Measurements from ENCODE around the gene CST3.
"Not testable (repeated sequence)": the region's sequence is repeated elsewhere in the genome, so short reads cannot be mapped to it uniquely, and the experiment has no call there.

Gene CST3

DNA sequence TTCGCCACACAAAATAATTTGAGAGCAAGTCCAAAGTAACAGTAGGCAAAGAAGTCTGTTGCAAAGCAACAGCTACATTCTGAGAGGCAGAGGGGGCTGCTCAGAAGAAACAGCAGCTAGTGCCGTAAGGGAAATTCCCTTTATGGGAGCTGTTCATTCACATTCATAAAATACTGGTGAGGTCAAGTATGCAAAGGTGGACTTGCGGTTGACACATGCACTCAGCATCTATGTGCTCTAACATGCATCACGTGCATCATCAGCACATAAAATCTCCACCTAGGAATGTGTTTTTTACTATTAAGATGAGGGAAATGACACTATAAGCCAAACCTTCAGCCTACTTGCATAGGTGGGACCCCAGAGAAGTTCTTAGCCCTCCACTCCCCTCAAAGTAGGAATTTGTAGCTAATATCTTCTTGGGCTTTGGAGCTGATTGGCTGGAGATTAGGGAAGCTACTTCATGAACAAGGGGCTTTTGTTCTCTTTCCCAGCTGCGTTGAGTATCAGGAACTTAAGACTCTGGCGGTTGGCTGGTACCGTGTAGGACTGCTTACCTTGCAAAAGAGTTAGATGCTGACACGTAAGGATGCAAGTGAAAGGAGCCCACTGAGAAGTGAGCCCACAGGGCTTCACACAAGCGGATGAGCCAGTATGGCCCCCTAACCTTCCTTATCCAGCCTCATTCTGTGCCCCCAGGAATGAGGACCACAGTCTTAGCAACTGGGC lies 12.4 kb downstream of the CST3 start:
- DNase-seq = no peak

DNA sequence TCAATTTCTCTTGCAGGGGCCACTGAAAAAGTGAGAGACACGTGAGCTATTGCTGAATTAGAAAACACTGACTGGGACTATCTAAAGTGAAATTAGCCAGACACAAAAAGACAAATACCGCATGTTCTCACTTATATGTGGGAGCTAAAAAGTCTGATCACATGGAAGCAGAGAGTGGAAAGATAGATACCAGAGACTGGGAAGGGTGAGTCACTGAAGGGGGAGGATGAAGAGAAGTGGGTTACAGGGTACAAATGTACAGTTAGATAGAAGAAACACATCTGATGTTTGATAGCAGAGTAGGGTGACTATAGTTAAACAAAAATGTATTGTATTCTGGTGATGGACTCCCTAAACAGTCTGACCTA lies 13.4 kb downstream of the CST3 start:
- no peak for DNase-seq

DNA sequence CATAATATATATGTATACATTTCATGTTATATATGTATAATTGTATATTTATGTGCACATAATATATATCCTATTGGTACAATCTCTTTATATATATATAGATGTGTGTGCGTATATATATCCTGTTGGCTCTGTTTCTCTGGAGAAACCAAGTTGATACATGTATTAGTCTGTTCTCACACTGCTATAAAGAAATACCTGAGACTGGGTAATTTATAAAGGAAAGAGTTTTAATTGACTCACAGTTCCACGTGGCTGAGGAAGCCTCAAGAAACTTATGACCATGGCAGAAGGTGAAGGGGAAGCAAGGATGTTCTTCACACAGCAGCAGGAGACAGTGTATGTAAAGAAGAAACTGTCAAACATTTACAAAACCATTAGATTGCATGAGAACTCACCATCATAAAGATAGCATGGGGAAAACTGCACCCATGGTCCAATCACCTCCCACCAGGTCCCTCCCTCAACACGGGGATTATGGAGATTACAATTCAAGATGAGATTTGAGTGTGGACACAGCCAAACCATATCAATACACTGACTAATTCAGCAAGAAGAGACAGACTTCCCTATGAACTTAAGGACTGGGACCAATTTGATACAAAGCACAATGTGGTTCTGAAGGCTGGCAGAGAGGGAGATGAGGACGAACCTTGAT lies 14.0 kb downstream of the CST3 start:
- DNase-seq = no peak

DNA sequence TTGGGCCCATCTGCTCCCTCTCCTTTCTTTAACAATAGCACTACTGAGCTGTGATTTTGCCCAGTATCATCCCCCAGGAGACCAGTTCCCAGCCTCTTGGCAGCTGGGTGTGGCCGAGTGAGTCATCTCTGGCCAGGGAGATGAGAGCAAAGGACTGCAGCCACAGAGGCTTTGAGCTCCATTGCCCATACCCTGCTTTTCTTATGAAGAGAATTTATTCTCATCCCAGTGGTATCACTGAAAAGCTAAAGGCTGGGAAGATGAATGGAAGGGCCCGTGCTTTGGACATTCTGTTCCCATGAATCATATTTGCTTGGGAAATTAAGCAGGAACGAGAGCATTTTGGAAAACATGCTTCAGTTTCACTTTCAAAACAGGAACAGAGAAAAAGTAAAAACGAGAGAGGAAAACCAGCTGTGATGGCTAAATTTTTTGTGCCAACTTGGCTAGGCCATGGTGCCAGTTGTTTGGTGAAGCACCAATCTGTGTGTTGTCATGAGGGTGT lies 14.9 kb downstream of the CST3 start:
- peak; percentile 38 for DNase-seq

DNA sequence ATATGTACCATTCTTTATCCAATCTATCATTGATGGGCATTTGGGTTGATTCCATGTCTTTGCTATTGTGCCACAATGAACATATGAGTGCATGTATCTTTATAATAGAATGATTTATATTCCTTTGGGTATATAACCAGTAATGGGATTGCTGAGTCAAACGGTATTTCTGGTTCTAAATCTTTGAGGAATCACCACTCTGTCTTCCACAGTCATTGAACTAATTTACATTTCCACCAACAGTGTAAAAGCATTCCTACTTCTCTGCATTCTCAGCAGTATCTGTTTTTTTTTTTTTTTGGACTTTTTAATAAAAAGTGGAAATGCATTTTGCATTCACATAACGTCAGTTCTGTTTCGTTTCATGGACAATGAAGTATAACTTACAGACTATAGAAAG lies 15.4 kb downstream of the CST3 start:
- not testable (repeated sequence) for DNase-seq

DNA sequence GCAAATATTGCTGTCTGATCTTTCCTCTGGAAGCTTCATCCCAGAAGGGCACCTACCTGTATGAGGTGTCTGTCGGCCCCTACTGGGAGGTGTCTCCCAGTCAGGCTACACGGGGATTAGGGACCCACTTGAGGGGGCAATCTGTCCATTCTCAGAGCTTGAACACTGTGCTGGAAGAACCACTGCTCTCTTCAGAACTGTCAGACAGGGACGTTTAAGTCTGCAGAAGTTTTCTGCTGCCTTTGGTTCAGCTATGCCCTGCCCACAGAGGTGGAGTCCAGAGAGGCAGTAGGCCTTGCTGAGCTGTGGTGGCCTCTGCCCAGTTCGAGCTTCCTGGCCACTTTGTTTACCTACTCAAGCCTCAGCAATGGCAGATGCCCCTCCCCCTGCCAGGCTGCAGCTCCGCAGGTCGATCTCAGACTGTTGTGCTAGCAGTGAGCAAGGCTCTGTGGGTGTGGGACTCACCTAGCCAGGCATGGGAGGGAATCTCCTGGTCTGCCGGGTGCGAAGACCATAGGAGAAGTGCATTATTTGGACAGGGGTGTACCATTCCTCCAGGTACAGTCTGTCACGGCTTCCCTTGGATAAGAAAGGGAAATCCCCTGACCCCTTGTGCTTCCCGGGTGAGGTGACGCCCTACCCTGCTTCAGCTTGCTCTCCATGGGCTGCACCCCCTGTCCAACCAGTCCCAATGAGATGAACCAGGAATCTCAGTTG lies 16.9 kb downstream of the CST3 start:
- not testable (repeated sequence) for DNase-seq

DNA sequence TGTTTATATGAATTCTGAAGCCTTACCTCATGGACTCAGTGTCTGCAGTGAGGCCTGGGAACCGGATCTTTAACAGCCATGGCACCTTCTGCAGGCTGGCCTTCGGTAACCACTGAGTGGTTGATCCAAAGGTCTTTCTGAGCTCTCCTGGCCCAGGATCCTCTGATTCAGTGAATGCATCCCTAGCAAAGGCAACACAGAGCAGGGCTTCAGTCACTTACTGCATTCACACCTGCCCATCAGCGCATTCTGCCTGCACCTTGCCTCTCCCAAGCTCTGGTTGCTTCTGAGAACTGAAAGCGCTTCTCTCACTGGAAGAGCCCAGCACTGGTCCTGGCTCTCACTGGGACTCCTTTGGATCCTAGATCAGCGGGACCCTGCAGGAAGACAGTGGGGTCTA lies 23.6 kb downstream of the CST3 start:
- no peak for DNase-seq

DNA sequence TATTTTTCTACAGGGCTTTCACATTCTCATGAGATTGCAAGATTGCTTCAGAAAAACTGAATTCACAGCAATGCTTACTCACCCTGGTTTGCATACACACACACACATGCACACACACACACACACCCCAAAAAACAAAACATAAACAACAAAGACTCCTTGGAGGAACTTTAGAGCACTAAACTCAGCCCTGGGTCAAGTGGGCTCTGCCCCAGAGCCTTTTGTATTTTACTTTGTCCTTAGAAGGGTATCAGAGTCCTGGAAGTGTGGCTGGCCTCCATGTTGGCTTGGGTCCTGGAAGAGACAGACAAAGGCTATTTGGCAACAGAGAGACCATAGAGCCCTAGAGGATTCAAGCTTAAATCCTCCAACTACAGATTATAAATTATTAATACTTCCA lies 24.1 kb downstream of the CST3 start:
- no peak for DNase-seq

DNA sequence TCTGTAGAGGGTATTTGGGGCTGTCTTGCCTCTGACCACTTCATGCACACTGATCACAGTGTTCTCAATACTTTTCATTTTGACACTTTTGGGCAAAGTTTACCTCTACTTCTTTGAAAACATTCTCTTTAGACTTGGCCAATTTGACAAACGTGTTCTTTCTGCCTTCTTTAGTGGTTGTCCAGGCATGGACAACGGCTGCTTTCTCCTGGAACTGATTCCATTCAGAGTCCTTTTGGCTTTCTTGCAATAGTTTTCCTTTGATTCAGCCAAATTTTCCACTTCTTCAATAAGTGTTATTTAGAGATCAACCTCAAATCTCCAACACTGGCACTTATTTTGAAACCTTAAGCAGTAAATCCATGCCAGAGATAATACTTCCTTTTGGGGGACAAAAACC lies 25.4 kb downstream of the CST3 start:
- DNase-seq = no peak

DNA sequence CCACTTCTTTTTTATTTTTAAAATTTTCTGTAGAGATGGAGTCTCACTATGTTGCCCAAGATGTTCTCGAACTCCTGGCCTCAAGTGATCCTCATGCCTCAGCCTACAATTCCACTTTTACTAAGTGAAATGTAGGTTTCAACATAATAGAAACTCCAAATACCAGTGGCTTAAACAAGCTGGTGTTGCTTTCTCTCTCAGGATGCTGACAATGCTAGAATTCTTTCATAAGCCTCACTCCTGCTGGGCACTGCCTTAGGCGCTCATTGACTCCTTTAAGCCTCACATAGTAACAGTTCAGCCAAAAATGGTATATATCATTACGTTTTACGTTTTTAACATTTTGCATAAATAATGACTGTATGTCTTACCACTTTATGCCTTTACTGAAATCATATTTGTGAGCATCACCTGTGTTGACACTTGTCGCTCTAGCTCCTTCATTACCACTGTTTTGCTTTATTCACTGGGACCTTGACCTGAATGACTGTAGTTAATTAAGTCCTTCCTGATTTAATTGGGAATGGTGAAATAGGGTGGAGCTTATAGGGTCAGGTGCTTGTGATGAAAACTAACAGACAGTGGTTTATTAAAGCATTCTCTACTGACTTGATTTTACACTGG lies 28.2 kb downstream of the CST3 start:
- no peak for DNase-seq

DNA sequence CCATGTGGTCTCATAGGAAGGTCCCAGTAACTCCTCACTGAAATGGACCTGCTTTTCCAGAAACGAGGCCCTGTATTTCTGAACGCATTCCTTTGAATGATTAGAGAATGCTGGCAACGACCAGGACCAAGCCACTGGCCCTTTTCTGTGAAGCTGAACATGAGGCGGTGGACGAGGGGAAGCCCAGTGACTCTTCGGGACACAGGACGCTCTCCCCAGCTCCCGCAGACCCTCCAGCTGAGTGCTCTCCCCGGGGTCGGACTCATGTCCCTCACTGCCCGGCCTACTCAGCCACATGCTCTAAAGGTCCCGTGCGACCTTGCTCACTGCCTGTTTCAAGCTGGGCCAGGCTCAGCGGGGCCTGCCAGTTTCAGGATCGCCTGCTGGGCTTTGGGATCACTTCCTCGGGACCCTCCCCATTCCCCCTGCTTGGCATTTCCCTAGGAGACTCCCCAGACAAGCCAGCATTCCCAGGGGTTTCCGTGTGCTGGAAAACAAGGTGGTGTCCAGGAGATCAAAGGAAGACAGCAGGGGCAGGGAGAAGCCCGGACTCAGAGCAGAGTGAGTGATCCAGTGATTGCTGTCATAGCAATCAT lies 29.4 kb downstream of the CST3 start:
- no peak for DNase-seq

DNA sequence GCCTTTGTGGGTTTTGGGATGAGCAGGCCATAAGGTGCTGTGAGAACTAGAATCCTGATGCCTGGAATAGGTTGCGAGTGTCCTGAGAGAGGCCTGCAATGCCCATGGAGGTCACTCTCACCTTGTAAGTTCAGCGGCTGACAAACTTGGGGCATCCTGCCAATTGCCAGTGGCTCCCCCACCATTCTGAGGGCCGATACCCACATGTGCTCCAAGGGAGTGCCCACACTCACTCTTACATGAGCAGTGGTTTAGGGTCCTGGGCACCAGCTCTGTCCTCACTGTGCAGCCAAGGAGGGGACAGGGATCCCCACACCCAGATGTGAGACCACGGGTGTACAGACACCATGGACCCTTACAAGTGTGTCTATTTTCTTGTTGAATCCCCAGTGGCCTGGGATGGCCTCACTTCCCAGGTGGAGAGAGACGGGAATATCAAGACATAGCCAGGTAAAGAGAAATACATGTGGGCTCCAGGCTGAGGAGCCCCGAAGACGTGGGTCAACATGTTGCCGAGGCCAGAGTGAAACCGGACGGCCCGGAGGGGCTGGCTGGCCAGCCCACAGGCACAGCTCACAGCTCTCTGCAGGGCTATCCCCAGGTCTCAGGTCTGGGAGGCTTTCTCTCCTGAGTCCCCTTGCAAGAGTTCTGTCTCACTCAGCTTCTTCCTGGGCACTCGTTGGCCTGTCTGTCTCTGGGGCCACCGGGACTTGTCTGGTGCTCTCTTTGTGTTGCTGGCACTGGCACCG lies 30.1 kb downstream of the CST3 start:
- no peak for DNase-seq

DNA sequence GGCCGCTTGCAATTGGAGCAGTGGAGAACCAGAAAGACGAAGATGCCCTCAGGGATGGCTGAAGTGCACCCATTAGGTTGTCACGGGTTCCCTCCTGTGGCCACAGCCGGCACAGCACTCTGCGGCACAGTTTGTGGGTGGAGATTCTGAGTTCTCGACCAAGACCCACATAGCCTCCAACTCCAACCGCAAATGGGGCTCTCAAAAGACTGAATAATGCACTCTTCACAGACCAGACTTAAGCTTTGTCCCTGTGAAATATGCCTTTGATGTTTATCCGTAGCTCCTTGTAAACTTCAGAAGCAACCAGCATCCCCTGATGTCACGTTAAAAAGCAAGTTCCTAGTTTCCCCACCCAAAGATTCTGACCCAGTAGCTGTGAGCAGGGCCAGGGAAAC lies 31.1 kb downstream of the CST3 start:
- DNase-seq = peak; percentile 70

DNA sequence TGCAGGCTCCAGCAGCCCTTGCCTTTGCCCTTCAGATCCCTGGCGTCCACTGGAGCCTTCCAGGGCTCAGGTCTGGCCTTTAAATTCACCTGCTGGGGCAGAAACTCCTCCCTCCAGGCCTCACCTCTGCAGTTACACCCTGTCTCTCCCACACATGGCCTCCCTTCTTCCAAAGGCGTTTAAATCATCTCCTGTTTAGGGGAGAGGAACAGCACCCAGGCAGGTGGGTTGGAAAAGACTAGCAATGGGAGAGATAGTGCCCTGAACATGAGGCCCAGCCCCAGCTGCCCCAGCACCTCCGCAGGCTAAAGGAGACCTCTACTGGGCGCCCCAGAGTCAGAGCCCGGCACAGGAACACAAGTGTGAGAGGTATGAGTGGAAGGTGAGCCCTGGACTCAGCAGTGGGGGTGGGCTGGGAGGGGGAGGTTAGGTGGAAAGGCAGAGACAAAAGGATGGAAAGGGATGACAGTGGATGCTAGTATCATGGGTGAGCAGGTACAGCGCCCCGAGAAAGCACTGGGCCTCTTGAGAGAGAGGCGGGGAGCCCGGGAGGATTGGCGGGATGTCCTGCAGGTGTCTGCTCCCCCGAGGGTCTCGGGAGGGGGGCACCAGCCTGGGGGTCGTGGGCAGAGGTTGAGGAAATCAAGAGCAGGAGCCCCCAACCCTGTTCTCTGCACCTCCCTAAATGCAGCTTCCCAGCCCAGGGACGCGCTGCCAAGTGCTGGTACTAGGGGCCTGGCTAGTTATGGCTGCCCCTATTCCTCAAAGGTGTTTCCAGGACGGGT lies 31.7 kb downstream of the CST3 start, which contains the start of gene CST9:
Gene CST9, minus strand, starts transcription at position 51 of the 785 bp plus-strand sequence. CDS start 53 bp downstream, outside the sequence.
- no peak for DNase-seq

DNA sequence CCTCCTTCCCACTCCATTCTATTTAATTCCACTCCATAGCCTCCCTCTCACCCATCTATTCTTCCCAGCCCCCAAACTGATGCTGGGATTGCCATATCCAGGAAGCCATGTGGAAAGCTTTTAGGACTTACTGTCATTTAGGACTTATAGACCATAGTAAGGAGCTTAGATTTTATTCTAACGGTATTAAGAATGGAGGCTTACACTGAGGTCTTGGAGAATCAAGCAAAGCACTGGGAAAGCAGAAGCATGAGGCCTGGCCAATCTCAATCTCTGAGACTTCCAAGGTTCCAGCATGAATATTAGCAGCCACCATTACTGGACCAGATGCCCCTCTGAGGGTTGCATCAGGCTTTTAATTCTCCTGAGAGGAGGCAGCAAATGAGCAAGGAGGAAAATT lies 33.4 kb downstream of the CST3 start:
- no peak for DNase-seq

DNA sequence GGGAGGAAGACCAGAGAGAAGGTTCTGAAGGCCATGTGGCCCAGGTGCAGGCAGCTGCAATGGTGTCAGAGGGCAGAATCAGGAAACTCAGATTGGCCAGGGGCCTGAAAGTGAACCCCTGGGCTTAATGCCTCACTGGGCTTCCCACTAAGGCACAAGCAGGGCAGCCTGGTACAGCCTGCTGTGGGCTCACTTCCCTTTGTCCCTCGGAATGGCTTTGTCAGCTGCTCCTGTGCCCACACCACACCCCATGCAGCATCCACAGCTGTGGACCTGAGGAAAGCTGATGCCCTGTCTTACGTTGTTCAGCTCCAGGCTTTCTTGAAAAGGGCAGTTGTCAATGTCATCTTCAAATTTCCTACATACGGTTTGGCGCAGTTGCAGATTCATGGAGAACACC lies 34.4 kb downstream of the CST3 start:
- DNase-seq = no peak

DNA sequence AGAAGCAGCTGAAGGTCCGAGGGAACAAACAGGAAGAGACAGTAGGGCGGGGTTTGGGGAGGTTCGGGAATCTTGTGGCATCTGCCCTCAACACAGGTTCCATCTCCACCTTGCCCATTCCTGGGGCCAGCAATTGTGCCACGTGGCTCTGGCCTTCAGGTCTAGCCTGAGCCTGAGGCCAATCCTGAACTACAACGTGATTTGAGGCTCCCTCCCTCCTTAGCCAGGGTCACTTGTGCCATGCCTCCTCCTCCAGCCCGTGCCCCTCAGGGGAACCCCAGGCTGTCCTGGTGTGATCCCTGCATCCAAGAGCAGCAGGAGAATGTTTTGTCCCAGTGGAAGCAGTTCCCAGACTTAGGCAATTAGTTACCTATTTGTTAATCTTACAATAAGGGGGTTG lies 35.1 kb downstream of the CST3 start:
- no peak for DNase-seq

DNA sequence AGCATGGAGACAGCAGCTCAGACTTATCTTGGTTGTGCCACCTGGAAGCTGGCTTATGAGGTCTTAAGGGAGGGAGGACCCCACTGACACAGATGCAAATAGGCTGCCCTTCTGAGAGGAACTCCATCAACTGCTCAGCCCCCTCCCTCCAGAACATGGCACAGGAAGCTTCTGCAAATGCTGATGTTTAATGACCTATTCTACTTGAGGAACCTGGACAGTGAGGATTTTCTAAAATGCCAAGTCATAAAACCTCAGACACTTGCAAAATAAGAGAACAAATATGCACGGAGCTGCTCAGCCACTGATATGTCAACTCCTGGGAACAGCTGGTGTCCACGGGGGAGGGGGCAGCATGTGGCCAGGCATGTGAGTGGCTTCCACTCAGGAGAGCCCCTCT lies 35.5 kb downstream of the CST3 start:
- no peak for DNase-seq

DNA sequence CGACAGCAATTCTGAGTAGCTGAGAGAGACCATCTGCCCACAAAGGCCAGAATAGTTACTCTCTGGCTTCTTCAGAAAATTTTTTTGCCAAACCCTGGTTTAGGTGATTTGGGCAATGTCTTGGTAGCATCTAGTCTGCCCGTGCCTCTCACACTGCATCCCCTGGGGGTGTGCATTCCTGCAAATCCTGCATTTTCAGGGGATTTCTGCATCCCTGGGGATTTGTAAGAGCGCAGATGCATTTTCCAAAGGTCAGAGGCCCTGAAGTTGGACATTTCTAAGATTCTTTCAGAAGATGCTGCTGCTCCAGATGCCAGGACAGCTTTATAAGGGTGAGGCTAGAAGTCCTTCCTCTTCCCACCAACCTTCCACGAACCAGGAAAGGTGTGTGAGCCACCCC lies 36.0 kb downstream of the CST3 start:
- no peak for DNase-seq

DNA sequence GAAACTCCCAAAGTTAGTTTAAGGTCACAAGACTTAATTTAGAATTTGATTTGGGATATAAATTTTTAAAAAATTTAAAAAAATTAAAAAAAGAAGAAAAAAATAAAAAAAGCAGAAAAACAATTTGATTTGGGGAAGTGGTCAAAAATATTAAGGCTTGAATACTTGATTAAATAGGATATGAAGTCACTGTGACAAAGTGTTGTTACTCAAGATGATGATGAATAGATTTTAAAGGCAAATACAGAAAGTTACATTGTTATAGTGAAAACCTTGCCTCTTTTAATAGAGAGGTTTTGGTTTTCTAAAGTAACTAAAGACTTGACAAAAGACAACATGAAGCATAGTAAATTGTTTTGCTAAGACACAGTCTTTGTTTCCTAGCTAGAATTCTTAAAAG lies 39.3 kb downstream of the CST3 start:
- DNase-seq = no peak

DNA sequence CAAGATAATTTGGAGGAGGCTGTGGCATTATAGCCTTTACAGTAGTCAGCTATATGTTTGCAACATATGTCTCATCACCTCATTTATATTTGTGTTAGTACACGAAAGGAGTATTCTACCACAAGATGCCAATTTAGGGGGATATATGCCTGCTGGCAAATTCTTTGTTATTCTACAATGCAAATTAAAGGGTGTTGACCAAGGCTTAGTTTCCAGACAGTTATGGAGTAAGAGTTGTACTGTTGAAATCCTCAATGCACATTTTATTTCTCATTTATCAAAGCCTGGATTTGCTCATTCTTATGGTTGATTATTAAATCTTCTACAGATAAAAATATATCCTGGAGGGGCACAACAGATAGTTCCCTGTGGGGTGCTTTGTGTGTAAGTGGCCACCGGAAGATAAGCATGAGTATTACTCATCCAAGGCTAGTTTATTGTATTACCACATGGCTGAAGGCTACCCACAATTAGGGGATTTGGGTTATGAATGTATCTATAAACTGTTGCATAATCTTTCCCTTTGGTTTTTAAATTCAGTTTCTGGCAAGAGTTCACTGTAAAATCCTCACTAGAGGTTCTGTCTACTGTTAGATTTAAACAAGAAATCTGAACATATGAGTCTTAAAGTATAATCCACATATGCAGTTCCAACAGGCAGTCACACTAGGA lies 41.0 kb downstream of the CST3 start:
- no peak for DNase-seq

Measured in GOT3 (cell line).